Esophagus squamous epithelium (tissue), 4 donors: ENCODE measurements around the gene PHKA2.

Experiments used
- POLR2A ChIP-seq, 4 donors: fragments of 450-650 bp; IDR thresholded peaks; one replicate each; pipeline ENCODE4 v1.6.1; 2017; ENCODE audit warnings: antibody characterized with exemption in 4 of 4, mild to moderate bottlenecking in 4 of 4, moderate library complexity in 3 of 4
- TF ChIP-seq, protein P1 (sequence below), 6 experiments: fragments of 450-650 bp in 4 of 6; fragments of 200-600 bp in 2 of 6; sonication (generic) in 2 of 6; IDR thresholded peaks; one replicate each; pipeline ENCODE4 v1.5.1; 2016 to 2019; ENCODE audit warnings: antibody characterized with exemption in 6 of 6, mild to moderate bottlenecking in 4 of 6, moderate library complexity in 4 of 6

- TF ChIP-seq POLR2A (IDR thresholded peaks at IDR 0.05): no peak
- TF ChIP-seq, protein P1, sequence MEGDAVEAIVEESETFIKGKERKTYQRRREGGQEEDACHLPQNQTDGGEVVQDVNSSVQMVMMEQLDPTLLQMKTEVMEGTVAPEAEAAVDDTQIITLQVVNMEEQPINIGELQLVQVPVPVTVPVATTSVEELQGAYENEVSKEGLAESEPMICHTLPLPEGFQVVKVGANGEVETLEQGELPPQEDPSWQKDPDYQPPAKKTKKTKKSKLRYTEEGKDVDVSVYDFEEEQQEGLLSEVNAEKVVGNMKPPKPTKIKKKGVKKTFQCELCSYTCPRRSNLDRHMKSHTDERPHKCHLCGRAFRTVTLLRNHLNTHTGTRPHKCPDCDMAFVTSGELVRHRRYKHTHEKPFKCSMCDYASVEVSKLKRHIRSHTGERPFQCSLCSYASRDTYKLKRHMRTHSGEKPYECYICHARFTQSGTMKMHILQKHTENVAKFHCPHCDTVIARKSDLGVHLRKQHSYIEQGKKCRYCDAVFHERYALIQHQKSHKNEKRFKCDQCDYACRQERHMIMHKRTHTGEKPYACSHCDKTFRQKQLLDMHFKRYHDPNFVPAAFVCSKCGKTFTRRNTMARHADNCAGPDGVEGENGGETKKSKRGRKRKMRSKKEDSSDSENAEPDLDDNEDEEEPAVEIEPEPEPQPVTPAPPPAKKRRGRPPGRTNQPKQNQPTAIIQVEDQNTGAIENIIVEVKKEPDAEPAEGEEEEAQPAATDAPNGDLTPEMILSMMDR (IDR thresholded peaks at IDR 0.05): no peak
Measured at GRCh38 chrX:18992829-18993228, 8.9 kb upstream of the PHKA2 start.
